Erythroblast (primary cell): ENCODE measurements around the gene GNB4.

Experiments used
- GATA1 ChIP-seq: IDR thresholded peaks from 2 replicates; pipeline ENCODE4 v1.6.1; 2011; ENCODE audit warnings: low read depth, mild to moderate bottlenecking, control low read depth, low read length, moderate library complexity
- POLR2A ChIP-seq: IDR thresholded peaks from 2 replicates; pipeline ENCODE4 v1.6.1; 2011; ENCODE audit warnings: mild to moderate bottlenecking, low read length

- TF ChIP-seq POLR2A (no peak), GATA1 (no peak)
Observed at GRCh38 chr3:179416681-179417080, 34.6 kb downstream of the GNB4 start.
